ENCODE results near the gene GULP1. TPM values are rescaled to one million over a fixed set of nuclear protein-coding genes. Genes with fewer than 3 reads are reported as not detected.

Gene GULP1
- total and polyA plus RNA-seq, 2 experiments from 2014 or later: 94.6 to 181 TPM

DNA sequence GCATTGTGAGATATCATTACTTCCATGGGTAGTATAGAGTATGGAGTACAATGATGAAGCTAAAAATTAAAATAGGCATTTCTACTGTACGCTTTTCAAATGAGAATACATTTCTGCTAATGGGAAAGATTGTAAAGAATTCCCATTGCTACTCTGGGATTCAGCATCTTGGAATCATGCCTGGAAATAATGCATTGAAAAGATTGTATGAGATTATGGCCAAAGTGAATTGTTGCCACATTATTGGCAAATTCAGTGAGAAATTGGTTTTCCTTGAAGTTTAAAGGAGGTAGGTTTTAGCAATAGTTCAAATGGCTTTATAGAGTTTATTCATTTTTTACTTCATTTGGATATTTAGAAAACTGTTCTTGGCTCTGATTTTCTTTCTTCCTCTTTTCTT is 157.9 kb downstream of the GULP1 start:
- no peak for DNase-seq (ENCODE audit: low spot score)
- H3K79me2 ChIP-seq (replicated peaks; ENCODE audit: insufficient read depth): peaks cover 91% of the 10 kb centered on the region
- peaks cover 14% of the 10 kb centered on the region for H3K4me1 ChIP-seq (ENCODE audit: insufficient read depth)
- no peak overlapping the region for H3K27ac ChIP-seq (ENCODE audit: low read depth)
- no peak overlapping the region for H3K4me2 ChIP-seq
- Mint-ChIP-seq H3K4me3 (no peak overlapping the region), H3K36me3 (ENCODE audit: low read depth) (peaks cover 58% of the 10 kb centered on the region), H3K4me1 (peaks cover 8% of the 10 kb centered on the region), H3K27me3 (ENCODE audit: insufficient read depth, low read depth, poor library complexity) (peaks cover 8% of the 10 kb centered on the region), H3K9me3 (peaks cover 22% of the 10 kb centered on the region), H3K27ac (no peak overlapping the region)
- H3K4me3 ChIP-seq: no peak overlapping the region
- no peak for ATAC-seq
- H3K27me3 ChIP-seq (ENCODE audit: insufficient read depth): no peaks in the 10 kb centered on the region
- H4K20me1 ChIP-seq (replicated peaks; ENCODE audit: insufficient read depth): no peaks in the 10 kb centered on the region; the same call in 1 of the 2 replicates
- H3F3A ChIP-seq (replicated peaks; ENCODE audit: low read depth): peaks cover 7% of the 10 kb centered on the region
- no peak overlapping the region for H2AFZ ChIP-seq
- no peaks in the 10 kb centered on the region for H3K9me2 ChIP-seq (ENCODE audit: insufficient read depth)
- TF ChIP-seq REST (IDR thresholded peaks at IDR 0.05; ENCODE audit: unreplicated experiment): no peak
- TF ChIP-seq, protein P1, sequence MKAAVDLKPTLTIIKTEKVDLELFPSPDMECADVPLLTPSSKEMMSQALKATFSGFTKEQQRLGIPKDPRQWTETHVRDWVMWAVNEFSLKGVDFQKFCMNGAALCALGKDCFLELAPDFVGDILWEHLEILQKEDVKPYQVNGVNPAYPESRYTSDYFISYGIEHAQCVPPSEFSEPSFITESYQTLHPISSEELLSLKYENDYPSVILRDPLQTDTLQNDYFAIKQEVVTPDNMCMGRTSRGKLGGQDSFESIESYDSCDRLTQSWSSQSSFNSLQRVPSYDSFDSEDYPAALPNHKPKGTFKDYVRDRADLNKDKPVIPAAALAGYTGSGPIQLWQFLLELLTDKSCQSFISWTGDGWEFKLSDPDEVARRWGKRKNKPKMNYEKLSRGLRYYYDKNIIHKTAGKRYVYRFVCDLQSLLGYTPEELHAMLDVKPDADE (IDR thresholded peaks at IDR 0.05): no peak
- TF ChIP-seq, protein P2, sequence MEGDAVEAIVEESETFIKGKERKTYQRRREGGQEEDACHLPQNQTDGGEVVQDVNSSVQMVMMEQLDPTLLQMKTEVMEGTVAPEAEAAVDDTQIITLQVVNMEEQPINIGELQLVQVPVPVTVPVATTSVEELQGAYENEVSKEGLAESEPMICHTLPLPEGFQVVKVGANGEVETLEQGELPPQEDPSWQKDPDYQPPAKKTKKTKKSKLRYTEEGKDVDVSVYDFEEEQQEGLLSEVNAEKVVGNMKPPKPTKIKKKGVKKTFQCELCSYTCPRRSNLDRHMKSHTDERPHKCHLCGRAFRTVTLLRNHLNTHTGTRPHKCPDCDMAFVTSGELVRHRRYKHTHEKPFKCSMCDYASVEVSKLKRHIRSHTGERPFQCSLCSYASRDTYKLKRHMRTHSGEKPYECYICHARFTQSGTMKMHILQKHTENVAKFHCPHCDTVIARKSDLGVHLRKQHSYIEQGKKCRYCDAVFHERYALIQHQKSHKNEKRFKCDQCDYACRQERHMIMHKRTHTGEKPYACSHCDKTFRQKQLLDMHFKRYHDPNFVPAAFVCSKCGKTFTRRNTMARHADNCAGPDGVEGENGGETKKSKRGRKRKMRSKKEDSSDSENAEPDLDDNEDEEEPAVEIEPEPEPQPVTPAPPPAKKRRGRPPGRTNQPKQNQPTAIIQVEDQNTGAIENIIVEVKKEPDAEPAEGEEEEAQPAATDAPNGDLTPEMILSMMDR (conservative IDR thresholded peaks at IDR 0.05; ENCODE audit: low read depth in 2 of 2): no peak
- no peak for TF ChIP-seq EZH2phosphoT487 (IDR thresholded peaks at IDR 0.05; ENCODE audit: unreplicated experiment)
- TF ChIP-seq NANOG (IDR thresholded peaks at IDR 0.05; ENCODE audit: borderline replicate concordance): no peak
- TF ChIP-seq CREB1 (CRISPR knock-in tag; IDR thresholded peaks at IDR 0.05; ENCODE audit: low read depth): no peak
- no peak for TF ChIP-seq ZNF331 (CRISPR knock-in tag; IDR thresholded peaks at IDR 0.05; ENCODE audit: low read depth)
- TF ChIP-seq JUNB (IDR thresholded peaks at IDR 0.05; ENCODE audit: unreplicated experiment): no peak
- TF ChIP-seq ZNF462 (CRISPR knock-in tag; IDR thresholded peaks at IDR 0.05): no peak
- no peak for TF ChIP-seq EZH2 (IDR thresholded peaks at IDR 0.05; ENCODE audit: low read depth, unreplicated experiment)
- H3K36me3 ChIP-seq (ENCODE audit: insufficient read depth): peaks cover 18% of the 10 kb centered on the region

Data from GM23338 (cell line).